GM12874 (cell line): ENCODE results near the gene GPC1.

Experiments
- CTCF ChIP-seq: IDR thresholded peaks from 2 replicates; pipeline ENCODE4 v1.5.1; 2011; ENCODE audit warnings: low read depth, mild to moderate bottlenecking, control low read depth, low read length, moderate library complexity; ENCODE audit not compliant: insufficient read depth

Gene GPC1

GRCh38 chr2:240446664-240447175 is 11.3 kb downstream of the GPC1 start:
- no peak for TF ChIP-seq CTCF

GRCh38 chr2:240447331-240447730 is 11.9 kb downstream of the GPC1 start:
- no peak for TF ChIP-seq CTCF

- no peak for TF ChIP-seq CTCF
These were observed 12.5 kb downstream of the GPC1 start for GRCh38 chr2:240447934-240448333.

- no peak for TF ChIP-seq CTCF
These were observed 13.2 kb downstream of the GPC1 start for GRCh38 chr2:240448387-240449274.

GRCh38 chr2:240449764-240450531 is 14.5 kb downstream of the GPC1 start:
- no peak for TF ChIP-seq CTCF

- no peak for TF ChIP-seq CTCF
These were observed 15.2 kb downstream of the GPC1 start for GRCh38 chr2:240450532-240451107.

- TF ChIP-seq CTCF = no peak
These were observed 15.7 kb downstream of the GPC1 start for GRCh38 chr2:240451108-240451611.
